GM23338 (cell line): ENCODE measurements around the gene RYR2. TPM values are rescaled to one million over a fixed set of nuclear protein-coding genes. Genes with fewer than 3 reads are reported as not detected.

Experiments
- ATAC-seq: fragments of 200-7000 bp; cut with Tn5 transposase; 3 replicates; pipeline ENCODE4 v1.9.1; 2020
- DNase-seq: peaks from one replicate; pipeline ENCODE4 v3.0.0-alpha.2; 2015; ENCODE audit warnings: low spot score
- H2AFZ ChIP-seq: fragments of 200-600 bp; sonication (generic); 2 replicates; pipeline ENCODE4 v1.8.0; 2016; ENCODE audit warnings: antibody characterized with exemption, mild to moderate bottlenecking, moderate library complexity
- H3F3A ChIP-seq: fragments of 200-600 bp; sonication (generic); replicated peaks from 2 replicates; pipeline ENCODE4 v1.8.0; 2017; ENCODE audit warnings: antibody characterized with exemption, mixed run types, low read depth
- H3K27ac ChIP-seq: fragments of 200-600 bp; sonication (generic); 2 replicates; pipeline ENCODE4 v1.6.1; 2016; ENCODE audit warnings: low read depth
- H3K27me3 ChIP-seq: fragments of 200-600 bp; sonication (generic); 2 replicates; pipeline ENCODE4 v1.8.0; 2016; ENCODE audit warnings: mild to moderate bottlenecking, mixed run types, moderate library complexity; ENCODE audit not compliant: insufficient read depth
- H3K36me3 ChIP-seq: fragments of 200-600 bp; sonication (generic); 2 replicates; pipeline ENCODE4 v1.8.0; 2016; ENCODE audit warnings: mild to moderate bottlenecking; ENCODE audit not compliant: insufficient read depth
- H3K4me1 ChIP-seq: fragments of 200-600 bp; sonication (generic); 2 replicates; pipeline ENCODE4 v1.8.0; 2016; ENCODE audit warnings: mild to moderate bottlenecking, moderate library complexity; ENCODE audit not compliant: insufficient read depth
- H3K4me2 ChIP-seq: fragments of 200-600 bp; sonication (generic); 2 replicates; pipeline ENCODE4 v1.7.1; 2017; ENCODE audit warnings: mixed run types
- H3K4me3 ChIP-seq: fragments of 200-600 bp; sonication (generic); 2 replicates; pipeline ENCODE4 v1.6.1; 2016; ENCODE audit warnings: mixed run types
- H3K79me2 ChIP-seq: fragments of 200-600 bp; sonication (generic); replicated peaks from 2 replicates; pipeline ENCODE4 v1.8.0; 2017; ENCODE audit warnings: mild to moderate bottlenecking; ENCODE audit not compliant: insufficient read depth
- H3K9me2 ChIP-seq: fragments of 200-600 bp; sonication (generic); 2 replicates; pipeline ENCODE4 v1.8.0; 2017; ENCODE audit not compliant: insufficient read depth
- H4K20me1 ChIP-seq: fragments of 200-600 bp; sonication (generic); replicated peaks from 2 replicates; pipeline ENCODE4 v1.8.0; 2017; ENCODE audit warnings: mild to moderate bottlenecking; ENCODE audit not compliant: insufficient read depth
- H3K27ac Mint-ChIP-seq: 2 replicates; pipeline ENCODE4 v1.8.0; 2020; ENCODE audit warnings: inconsistent platforms, mild to moderate bottlenecking, moderate library complexity, mixed read lengths
- H3K27me3 Mint-ChIP-seq: 3 replicates; pipeline ENCODE4 v1.8.0; 2022; ENCODE audit warnings: low read depth, mild to moderate bottlenecking, moderate library complexity, mixed read lengths, inconsistent platforms; ENCODE audit not compliant: insufficient read depth, poor library complexity
- H3K36me3 Mint-ChIP-seq: 3 replicates; pipeline ENCODE4 v1.8.0; 2021; ENCODE audit warnings: low read depth, mild to moderate bottlenecking, inconsistent platforms, moderate library complexity, mixed read lengths
- H3K4me1 Mint-ChIP-seq: 3 replicates; pipeline ENCODE4 v1.8.0; 2020; ENCODE audit warnings: mild to moderate bottlenecking, inconsistent platforms, mixed read lengths
- H3K4me3 Mint-ChIP-seq: 3 replicates; pipeline ENCODE4 v1.8.0; 2021; ENCODE audit warnings: moderate library complexity, mild to moderate bottlenecking, inconsistent platforms, mixed read lengths
- H3K9me3 Mint-ChIP-seq: 3 replicates; pipeline ENCODE4 v1.8.0; 2020; ENCODE audit warnings: moderate library complexity, mild to moderate bottlenecking, inconsistent platforms, mixed read lengths
- CREB1 ChIP-seq: fragments of 250-450 bp; sonication (Bioruptor Pico); IDR thresholded peaks from 2 replicates; pipeline ENCODE4 v1.5.0; 2020; ENCODE audit warnings: low read depth, mild to moderate bottlenecking, moderate library complexity
- EZH2 ChIP-seq: fragments of 200-600 bp; sonication (generic); IDR thresholded peaks from one replicate; pipeline ENCODE4 v1.8.0; 2017; ENCODE audit warnings: antibody characterized with exemption, mild to moderate bottlenecking, low read depth; ENCODE audit not compliant: unreplicated experiment
- EZH2phosphoT487 ChIP-seq: fragments of 200-600 bp; sonication (generic); IDR thresholded peaks from one replicate; pipeline ENCODE4 v1.8.1; 2018; ENCODE audit warnings: antibody characterized with exemption; ENCODE audit not compliant: unreplicated experiment
- JUNB ChIP-seq: IDR thresholded peaks from one replicate; pipeline ENCODE4 v1.6.1; 2016; ENCODE audit warnings: antibody characterized with exemption; ENCODE audit not compliant: unreplicated experiment
- NANOG ChIP-seq: IDR thresholded peaks from 2 replicates; pipeline ENCODE4 v1.6.1; 2016; ENCODE audit warnings: antibody characterized with exemption, borderline replicate concordance
- POLR2AphosphoS5 ChIP-seq: IDR thresholded peaks from 2 replicates; pipeline ENCODE4 v1.6.1; 2016; ENCODE audit warnings: antibody characterized with exemption, low read depth
- STAT1 ChIP-seq: IDR thresholded peaks from one replicate; pipeline ENCODE4 v1.6.1; 2016; ENCODE audit warnings: antibody characterized with exemption; ENCODE audit not compliant: unreplicated experiment
- ZNF114 ChIP-seq: fragments of 250-450 bp; sonication (Bioruptor Pico); IDR thresholded peaks from 2 replicates; pipeline ENCODE4 v1.5.0; 2020; ENCODE audit warnings: mild to moderate bottlenecking, moderate library complexity
- ZNF331 ChIP-seq: fragments of 250-450 bp; sonication (Bioruptor Pico); IDR thresholded peaks from 2 replicates; pipeline ENCODE4 v1.5.0; 2020; ENCODE audit warnings: low read depth, mild to moderate bottlenecking, moderate library complexity
- polyA plus RNA-seq: library from polyadenylated mRNA; unstranded; fragments of >200 nt; fragmentation: Nextera tagmentation; extraction: Ambion mirVana; gene quantifications from 2 replicates; pipeline ENCODE4 v1.2.1, GENCODE V29; 2016
- total RNA-seq: library from RNA; depleted of rRNA; stranded (reverse); fragments of >200 nt; shearing (Covaris generic); gene quantifications from 2 replicates; pipeline ENCODE4 v1.2.3, GENCODE V29; 2014
- TF ChIP-seq, protein P1 (sequence below): IDR thresholded peaks from one replicate; pipeline ENCODE4 v1.6.1; 2018; ENCODE audit warnings: antibody characterized with exemption; ENCODE audit not compliant: unreplicated experiment
- TF ChIP-seq, protein P2 (sequence below), 2 experiments: fragments of 200-600 bp in 1 of 2; sonication (generic) in 1 of 2; conservative IDR thresholded peaks; 2 replicates each; pipeline versions ENCODE4 v1.5.1 to v1.6.1; 2016 to 2017; ENCODE audit warnings: antibody characterized with exemption in 2 of 2, low read depth in 2 of 2, mild to moderate bottlenecking in 2 of 2, moderate library complexity in 1 of 2
- TF ChIP-seq, protein P3 (sequence below): IDR thresholded peaks from 2 replicates; pipeline ENCODE4 v1.6.1; 2016; ENCODE audit warnings: antibody characterized with exemption
- TF ChIP-seq, protein P4 (sequence below): fragments of 250-450 bp; sonication (Bioruptor Pico); IDR thresholded peaks from 2 replicates; pipeline ENCODE4 v1.5.0; 2020; ENCODE audit warnings: mild to moderate bottlenecking, moderate library complexity

The RYR2 gene
- total and polyA plus RNA-seq, 2 experiments from 2014 or later, result 8.9 to 10.0 TPM

DNA sequence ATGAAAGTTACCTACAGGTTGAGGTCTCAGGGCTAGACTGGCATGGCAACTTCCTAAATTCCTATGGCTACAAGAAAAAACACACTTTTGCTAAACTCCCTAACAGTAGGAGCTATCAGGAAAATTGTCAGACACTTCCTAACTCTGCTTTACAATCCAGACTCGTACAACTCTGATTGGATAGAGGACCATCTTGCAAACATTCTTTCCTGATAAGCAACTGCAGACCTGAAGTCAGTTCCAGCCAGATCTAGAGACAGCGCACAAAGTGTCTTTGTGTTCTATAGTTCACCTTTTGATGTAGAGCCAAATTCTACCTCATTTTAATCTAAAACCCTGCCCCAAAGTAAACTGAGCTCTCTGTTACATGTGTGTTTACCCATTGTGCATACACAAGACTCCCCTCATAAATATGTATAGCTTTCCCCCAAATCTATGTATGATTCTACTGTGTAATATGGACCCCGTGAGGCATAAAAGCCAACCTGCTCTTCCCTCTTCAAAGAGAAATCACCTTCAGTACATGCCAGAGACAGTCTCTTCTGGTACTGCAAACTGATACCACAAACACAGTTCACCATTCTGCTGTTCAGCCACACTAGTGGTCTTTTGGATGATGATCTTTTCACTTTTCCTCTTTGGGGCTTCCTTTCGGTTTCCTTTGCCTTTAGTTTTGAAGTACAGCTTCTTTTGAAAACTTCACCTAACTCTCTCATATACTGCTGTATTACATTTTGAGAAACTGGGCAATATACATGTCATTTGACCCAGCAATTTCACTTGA lies 827.0 kb downstream of the RYR2 start:
- Histone ChIP-seq H3K4me1 (peaks cover 12% of the 10 kb centered on the region; the same call in 1 of the 2 replicates), H3K4me2 (no peak overlapping the region), H4K20me1 (no peaks in the 10 kb centered on the region), H3K4me3 (no peak overlapping the region), H3F3A (no peaks in the 10 kb centered on the region), H3K27ac (no peak overlapping the region), H3K36me3 (peaks cover 6% of the 10 kb centered on the region; the same call in 1 of the 2 replicates), H3K79me2 (no peaks in the 10 kb centered on the region), H3K27me3 (peaks cover 9% of the 10 kb centered on the region), H2AFZ (no peak overlapping the region), H3K9me2 (peaks cover 26% of the 10 kb centered on the region)
- ATAC-seq (no peak), DNase-seq (no peak)
- TF ChIP-seq ZNF114 (CRISPR knock-in tag) (no peak), EZH2phosphoT487 (no peak), STAT1 (no peak), CREB1 (CRISPR knock-in tag) (no peak), POLR2AphosphoS5 (no peak), EZH2 (no peak), ZNF331 (CRISPR knock-in tag) (no peak), NANOG (no peak), JUNB (no peak)
- TF ChIP-seq, protein P1, sequence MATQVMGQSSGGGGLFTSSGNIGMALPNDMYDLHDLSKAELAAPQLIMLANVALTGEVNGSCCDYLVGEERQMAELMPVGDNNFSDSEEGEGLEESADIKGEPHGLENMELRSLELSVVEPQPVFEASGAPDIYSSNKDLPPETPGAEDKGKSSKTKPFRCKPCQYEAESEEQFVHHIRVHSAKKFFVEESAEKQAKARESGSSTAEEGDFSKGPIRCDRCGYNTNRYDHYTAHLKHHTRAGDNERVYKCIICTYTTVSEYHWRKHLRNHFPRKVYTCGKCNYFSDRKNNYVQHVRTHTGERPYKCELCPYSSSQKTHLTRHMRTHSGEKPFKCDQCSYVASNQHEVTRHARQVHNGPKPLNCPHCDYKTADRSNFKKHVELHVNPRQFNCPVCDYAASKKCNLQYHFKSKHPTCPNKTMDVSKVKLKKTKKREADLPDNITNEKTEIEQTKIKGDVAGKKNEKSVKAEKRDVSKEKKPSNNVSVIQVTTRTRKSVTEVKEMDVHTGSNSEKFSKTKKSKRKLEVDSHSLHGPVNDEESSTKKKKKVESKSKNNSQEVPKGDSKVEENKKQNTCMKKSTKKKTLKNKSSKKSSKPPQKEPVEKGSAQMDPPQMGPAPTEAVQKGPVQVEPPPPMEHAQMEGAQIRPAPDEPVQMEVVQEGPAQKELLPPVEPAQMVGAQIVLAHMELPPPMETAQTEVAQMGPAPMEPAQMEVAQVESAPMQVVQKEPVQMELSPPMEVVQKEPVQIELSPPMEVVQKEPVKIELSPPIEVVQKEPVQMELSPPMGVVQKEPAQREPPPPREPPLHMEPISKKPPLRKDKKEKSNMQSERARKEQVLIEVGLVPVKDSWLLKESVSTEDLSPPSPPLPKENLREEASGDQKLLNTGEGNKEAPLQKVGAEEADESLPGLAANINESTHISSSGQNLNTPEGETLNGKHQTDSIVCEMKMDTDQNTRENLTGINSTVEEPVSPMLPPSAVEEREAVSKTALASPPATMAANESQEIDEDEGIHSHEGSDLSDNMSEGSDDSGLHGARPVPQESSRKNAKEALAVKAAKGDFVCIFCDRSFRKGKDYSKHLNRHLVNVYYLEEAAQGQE, result no peak
- TF ChIP-seq, protein P2, sequence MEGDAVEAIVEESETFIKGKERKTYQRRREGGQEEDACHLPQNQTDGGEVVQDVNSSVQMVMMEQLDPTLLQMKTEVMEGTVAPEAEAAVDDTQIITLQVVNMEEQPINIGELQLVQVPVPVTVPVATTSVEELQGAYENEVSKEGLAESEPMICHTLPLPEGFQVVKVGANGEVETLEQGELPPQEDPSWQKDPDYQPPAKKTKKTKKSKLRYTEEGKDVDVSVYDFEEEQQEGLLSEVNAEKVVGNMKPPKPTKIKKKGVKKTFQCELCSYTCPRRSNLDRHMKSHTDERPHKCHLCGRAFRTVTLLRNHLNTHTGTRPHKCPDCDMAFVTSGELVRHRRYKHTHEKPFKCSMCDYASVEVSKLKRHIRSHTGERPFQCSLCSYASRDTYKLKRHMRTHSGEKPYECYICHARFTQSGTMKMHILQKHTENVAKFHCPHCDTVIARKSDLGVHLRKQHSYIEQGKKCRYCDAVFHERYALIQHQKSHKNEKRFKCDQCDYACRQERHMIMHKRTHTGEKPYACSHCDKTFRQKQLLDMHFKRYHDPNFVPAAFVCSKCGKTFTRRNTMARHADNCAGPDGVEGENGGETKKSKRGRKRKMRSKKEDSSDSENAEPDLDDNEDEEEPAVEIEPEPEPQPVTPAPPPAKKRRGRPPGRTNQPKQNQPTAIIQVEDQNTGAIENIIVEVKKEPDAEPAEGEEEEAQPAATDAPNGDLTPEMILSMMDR (conservative IDR thresholded peaks at IDR 0.05; ENCODE audit: low read depth in 2 of 2), result no peak
- TF ChIP-seq, protein P3, sequence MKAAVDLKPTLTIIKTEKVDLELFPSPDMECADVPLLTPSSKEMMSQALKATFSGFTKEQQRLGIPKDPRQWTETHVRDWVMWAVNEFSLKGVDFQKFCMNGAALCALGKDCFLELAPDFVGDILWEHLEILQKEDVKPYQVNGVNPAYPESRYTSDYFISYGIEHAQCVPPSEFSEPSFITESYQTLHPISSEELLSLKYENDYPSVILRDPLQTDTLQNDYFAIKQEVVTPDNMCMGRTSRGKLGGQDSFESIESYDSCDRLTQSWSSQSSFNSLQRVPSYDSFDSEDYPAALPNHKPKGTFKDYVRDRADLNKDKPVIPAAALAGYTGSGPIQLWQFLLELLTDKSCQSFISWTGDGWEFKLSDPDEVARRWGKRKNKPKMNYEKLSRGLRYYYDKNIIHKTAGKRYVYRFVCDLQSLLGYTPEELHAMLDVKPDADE, result no peak
- TF ChIP-seq, protein P4, sequence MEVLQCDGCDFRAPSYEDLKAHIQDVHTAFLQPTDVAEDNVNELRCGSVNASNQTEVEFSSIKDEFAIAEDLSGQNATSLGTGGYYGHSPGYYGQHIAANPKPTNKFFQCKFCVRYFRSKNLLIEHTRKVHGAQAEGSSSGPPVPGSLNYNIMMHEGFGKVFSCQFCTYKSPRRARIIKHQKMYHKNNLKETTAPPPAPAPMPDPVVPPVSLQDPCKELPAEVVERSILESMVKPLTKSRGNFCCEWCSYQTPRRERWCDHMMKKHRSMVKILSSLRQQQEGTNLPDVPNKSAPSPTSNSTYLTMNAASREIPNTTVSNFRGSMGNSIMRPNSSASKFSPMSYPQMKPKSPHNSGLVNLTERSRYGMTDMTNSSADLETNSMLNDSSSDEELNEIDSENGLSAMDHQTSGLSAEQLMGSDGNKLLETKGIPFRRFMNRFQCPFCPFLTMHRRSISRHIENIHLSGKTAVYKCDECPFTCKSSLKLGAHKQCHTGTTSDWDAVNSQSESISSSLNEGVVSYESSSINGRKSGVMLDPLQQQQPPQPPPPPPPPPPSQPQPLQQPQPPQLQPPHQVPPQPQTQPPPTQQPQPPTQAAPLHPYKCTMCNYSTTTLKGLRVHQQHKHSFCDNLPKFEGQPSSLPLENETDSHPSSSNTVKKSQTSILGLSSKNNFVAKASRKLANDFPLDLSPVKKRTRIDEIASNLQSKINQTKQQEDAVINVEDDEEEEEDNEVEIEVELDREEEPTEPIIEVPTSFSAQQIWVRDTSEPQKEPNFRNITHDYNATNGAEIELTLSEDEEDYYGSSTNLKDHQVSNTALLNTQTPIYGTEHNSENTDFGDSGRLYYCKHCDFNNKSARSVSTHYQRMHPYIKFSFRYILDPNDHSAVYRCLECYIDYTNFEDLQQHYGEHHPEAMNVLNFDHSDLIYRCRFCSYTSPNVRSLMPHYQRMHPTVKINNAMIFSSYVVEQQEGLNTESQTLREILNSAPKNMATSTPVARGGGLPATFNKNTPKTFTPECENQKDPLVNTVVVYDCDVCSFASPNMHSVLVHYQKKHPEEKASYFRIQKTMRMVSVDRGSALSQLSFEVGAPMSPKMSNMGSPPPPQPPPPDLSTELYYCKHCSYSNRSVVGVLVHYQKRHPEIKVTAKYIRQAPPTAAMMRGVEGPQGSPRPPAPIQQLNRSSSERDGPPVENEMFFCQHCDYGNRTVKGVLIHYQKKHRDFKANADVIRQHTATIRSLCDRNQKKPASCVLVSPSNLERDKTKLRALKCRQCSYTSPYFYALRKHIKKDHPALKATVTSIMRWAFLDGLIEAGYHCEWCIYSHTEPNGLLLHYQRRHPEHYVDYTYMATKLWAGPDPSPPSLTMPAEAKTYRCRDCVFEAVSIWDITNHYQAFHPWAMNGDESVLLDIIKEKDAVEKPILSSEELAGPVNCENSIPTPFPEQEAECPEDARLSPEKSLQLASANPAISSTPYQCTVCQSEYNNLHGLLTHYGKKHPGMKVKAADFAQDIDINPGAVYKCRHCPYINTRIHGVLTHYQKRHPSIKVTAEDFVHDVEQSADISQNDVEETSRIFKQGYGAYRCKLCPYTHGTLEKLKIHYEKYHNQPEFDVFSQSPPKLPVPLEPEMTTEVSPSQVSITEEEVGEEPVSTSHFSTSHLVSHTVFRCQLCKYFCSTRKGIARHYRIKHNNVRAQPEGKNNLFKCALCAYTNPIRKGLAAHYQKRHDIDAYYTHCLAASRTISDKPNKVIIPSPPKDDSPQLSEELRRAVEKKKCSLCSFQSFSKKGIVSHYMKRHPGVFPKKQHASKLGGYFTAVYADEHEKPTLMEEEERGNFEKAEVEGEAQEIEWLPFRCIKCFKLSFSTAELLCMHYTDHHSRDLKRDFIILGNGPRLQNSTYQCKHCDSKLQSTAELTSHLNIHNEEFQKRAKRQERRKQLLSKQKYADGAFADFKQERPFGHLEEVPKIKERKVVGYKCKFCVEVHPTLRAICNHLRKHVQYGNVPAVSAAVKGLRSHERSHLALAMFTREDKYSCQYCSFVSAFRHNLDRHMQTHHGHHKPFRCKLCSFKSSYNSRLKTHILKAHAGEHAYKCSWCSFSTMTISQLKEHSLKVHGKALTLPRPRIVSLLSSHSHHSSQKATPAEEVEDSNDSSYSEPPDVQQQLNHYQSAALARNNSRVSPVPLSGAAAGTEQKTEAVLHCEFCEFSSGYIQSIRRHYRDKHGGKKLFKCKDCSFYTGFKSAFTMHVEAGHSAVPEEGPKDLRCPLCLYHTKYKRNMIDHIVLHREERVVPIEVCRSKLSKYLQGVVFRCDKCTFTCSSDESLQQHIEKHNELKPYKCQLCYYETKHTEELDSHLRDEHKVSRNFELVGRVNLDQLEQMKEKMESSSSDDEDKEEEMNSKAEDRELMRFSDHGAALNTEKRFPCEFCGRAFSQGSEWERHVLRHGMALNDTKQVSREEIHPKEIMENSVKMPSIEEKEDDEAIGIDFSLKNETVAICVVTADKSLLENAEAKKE (CRISPR knock-in tag), result no peak
- Mint-ChIP-seq H3K4me3 (no peak overlapping the region), H3K27me3 (peaks cover 10% of the 10 kb centered on the region), H3K4me1 (peaks cover 27% of the 10 kb centered on the region), H3K27ac (no peak overlapping the region), H3K9me3 (no peaks in the 10 kb centered on the region), H3K36me3 (no peaks in the 10 kb centered on the region)
